ENCODE results near the gene TECPR1.
"Not testable (repeated sequence)": the region's sequence is repeated elsewhere in the genome, so short reads cannot be mapped to it uniquely, and the experiment has no call there.

Gene TECPR1

DNA sequence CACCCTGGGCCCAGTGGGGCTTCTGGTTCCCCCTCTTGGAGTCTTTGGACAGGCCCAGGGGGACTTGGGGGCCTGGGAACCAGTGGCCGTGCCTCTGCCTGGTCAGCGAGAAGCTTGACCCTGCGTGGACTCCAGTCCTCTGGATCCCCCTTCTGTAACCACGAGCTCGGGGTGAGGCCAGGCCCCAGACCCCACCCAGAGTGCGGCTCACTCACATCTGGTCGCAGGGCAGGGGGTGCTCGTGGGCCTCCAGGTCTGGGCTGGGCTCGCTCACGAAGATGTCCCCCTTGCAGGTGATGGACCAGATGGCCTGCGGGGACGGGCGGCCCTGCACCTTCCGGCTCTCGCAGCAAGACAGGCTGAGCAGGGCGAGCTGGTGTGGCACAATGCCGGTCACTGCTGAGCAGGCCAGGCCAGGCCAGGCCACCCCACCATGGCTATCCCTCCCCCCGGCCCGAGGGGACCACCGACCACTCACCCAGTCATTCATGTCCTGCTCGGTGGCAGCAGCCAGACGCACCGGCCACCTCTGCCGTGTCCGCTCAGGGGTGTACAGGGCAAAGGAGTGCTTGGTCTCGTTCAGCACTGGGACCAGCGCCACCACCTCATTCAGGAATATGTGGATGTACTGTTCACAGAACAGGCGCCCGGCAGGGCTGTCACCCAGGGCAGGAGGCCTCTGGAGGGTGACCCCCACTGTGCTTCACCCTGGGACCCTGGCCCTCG, 21.1 kb downstream of the TECPR1 start:
- FAIRE-seq (no peak), DNase-seq (ENCODE audit: insufficient read length, low spot score) (no peak)

DNA sequence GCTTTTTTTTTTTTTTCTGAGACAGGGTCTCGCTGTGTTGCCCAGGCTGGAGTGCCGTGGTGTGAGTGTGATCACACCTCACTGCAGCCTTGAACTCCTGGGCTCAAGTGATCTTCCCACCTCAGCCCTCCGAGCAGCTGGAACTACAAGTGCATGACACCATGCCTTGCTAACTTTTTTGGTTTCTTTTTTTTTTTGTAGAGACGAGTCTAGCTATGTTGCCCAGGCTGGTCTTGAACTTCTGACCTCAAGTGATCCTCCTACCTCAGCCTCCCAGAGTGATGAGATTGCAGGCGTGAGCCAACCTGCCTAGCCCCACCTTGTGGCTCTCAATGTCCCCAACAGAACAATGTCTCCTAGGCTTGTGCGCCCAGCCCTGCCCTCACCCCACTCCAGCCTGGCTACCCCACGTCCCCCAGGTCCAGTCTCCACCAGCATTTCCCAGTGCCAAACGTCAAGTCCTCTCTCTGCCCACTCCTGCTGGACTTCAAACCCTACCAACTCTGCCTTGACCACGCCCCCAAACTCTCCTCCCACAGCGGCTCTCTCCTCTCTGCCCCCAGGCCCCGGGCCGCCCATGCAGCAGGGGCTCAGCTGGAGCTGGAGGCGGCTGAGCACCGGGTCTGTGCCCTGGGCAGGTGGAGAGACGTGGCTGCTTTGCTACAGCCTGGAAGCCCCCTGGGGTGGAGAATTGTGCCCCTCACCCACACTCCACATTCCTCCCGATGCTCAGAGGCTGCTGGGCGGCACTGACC, 21.9 kb downstream of the TECPR1 start:
- DNase-seq (ENCODE audit: insufficient read length, low spot score), result no peak
- no peak for FAIRE-seq

DNA sequence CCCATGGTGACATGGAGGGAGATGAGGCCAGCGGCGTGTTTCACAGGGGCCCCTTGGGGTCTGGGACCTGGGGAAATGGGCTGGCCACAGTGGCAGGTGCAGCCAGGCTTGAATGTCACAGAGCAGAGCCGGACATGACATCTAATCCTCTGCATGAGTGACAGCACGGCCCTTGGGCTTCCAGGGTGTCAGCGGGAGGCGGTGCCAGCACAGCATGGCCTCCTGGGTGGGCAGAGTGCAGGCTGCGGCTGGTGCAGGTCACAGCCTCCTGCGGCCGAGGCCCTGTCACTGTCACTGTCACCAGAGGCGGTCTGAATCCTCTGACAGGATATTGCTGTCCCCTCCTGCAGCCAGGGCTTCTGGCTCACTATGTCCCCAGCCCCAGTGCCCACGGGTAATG, 22.6 kb downstream of the TECPR1 start:
- DNase-seq (ENCODE audit: insufficient read length, low spot score) (no peak), FAIRE-seq (no peak)

GRCh38 chr7:98228801-98229200, 23.2 kb downstream of the TECPR1 start:
- no peak for FAIRE-seq
- DNase-seq (ENCODE audit: insufficient read length, low spot score), result no peak

DNA sequence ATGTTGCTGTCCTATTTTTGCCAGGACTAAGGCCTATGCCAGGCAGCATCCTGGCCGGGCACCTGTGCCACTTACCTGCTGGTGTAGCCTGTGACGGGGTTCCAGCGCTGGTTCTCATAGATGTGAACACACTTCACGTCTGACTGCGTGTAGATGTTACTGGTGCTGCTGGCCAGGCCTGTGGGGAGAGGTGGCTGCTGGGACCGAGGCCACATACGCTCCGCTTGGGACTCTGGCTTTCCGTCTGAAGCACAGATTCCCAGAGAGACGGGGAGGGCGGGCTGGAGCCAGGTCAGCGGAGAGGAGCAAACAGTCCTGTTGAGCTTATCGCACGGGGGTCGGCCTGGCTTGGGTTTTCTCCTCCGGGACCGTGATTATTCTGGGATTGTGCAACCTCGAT, 24.1 kb downstream of the TECPR1 start:
- no peak for DNase-seq (ENCODE audit: insufficient read length, low spot score)
- no peak for FAIRE-seq

DNA sequence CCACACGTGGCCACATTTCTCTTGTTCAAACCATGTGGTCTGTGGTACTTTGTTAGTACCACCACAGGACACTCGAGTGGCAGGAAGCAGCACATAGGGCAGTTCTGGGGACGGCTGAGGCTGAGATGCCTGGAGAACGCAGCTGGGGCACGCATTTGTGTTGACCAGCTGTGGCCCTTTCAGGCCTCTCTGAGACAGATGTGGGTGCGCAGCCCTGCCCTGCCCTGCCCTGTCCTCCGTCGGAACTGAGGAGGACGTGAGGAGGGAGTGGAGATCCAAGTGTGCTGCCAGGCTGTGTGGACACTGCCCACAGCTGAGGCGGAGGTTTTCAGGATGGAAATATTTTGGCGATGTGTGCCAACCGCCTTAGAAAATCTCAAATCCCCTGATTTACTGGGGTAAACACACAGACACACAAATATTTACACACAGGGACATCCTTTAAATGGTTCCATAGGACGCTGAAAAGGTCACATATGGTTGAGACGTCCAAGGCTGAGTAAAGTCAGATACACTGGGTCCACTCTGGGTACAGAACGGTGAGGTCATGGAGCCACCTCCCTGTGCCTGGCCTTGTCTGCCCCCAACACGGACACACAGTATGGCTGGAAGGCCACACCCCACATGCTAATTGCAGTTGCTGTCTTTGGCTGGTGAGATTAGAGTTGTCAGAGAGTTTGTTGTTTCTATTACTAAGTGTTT, 26.0 kb downstream of the TECPR1 start:
- DNase-seq (ENCODE audit: insufficient read length, low spot score), result no peak

DNA sequence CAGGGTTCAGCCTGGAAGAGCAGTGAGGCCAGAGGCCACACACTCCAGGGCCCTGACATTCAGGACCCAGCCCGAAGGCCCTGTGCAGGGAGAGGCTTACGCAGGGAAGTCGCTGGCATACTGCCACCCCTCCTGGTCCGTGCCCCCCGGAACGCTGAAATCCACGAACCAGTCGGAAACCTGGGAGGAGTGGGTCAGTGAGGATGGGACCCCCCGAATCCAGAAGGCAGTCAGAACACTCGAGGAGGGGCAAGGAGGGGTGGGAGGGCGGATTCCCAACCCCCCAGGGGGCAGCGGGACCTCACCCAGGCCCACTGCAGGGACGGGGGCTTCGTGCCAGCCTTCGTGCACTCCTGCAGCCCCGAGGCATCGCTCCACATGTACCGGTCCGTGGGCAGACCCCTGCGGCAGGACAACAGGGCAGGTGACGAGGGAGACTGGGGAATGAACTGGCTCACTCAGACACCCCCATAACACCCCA, 27.3 kb downstream of the TECPR1 start:
- FAIRE-seq, result no peak
- no peak for DNase-seq (ENCODE audit: insufficient read length, low spot score)

More for the DNA sequence above, 26.0 kb downstream of the TECPR1 start:
- no peak for FAIRE-seq

DNA sequence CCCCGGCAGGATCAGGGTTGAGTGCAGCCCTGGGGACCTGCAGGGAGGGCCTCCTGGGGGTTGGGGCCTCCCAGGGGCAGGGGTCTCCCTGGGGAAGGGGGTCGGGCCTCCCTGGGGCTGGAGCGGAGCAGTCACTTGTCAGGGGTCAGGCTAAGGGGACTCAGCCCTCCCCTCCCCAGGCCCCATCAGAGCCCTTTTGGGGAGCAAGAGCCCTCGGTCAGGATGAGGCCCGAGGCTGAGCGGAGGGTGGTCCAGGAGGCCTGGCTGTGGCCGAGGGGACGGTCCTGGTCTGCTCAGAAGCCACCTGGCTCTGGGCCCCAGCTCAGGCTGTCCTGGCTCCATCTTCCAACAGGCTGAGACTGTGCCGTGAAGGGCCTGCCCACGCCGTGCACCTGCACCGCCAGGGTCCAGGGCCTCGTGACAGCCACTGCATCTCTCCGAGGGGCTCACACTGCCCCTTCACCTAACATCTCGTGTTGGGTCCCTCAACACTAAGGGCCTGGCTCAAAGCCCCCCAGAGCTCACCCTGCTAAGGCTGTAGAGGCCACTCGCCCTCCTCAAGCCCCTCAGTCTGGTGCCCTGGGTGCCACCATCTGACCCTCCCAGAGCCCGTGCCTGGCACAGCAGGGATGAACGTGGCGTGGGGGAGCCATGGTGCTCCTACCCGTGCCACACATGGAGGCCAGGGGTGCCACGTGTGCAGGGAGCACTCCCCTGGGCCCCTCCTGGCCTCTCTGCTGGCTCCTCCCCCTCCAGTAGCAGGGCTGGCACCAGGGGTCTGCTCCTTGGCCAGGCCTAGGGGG, 27.9 kb downstream of the TECPR1 start:
- DNase-seq (ENCODE audit: insufficient read length, low spot score) (no peak), FAIRE-seq (no peak)

GRCh38 chr7:98223351-98223897, 28.6 kb downstream of the TECPR1 start:
- FAIRE-seq, result no peak
- DNase-seq (ENCODE audit: insufficient read length, low spot score), result no peak

DNA sequence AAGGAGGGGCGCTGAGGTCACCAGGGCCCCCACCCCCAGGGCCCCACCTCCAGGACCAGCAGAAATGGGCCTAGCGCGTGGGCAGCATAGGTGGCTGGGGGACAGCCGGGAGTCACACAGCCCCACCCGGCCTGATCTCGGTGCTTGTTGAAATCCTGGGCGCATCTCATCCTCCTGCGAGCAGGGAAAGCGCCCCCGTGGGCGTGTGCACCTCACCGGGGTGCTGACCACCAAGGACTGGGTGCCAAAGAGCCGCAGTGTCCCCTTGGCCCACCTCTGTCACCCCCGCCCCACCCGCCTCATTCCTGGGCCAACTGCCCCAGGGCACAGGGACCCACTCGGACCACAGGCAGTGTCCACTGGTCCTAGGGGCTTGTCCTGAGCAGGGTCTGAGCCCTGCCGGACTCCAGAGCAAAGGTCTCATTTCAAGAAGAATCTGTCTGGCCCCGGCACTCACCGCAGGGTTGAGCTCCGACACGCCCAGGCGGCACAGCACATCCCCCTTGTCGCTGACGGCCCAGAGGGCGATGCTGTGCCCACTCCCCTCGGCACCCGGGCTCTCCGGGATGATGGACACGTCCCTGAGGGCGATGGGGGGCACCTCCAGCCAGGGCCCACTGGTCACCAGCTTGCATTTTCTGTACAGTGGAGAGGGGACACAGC, 29.4 kb downstream of the TECPR1 start:
- FAIRE-seq (no peak), DNase-seq (ENCODE audit: insufficient read length, low spot score) (no peak)

DNA sequence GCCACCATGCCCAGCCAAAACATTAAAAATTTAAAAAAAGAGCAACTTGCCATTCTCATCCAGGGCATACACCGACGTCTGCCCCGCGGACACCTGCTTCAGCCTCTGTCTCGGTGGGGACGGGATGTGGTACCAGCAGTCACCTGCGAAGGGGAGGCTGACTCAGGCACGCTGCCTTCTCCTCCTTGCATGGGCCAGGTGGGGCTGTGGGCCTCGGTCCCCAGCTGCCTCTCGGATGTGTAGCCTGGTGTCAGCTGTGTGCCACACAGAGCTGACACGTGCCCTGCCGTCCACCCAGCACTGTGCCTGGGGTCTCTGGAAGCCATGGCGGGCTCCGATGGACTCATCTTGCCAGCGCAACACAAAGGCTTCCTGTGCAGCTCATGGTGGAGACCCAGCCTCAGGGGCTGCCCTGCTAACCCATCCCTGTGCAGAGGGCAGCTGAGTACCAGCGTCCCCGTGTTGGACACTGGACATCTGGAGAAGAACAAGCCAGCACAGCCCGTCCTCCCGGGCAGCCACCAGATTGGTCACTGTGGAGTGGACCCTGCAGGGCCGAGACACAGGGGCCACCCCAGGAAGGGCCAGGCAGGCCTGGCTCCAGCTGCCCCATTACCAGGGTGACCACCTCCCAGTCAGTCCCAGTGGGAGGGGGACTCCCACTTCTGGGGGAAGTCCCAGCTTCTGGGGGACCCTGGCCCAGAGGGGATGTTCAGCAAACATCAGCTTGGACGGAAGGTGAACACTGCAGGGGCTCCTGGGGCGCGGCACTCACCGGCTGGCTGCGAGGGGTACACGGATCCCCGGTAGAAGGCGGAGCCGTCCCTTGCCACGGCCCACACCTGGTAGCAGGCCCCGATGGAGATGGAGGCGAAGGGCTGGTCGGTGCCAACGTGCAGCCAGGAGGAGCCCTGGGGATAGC, 30.2 kb downstream of the TECPR1 start:
- no peak for DNase-seq (ENCODE audit: insufficient read length, low spot score)
- no peak for FAIRE-seq

DNA sequence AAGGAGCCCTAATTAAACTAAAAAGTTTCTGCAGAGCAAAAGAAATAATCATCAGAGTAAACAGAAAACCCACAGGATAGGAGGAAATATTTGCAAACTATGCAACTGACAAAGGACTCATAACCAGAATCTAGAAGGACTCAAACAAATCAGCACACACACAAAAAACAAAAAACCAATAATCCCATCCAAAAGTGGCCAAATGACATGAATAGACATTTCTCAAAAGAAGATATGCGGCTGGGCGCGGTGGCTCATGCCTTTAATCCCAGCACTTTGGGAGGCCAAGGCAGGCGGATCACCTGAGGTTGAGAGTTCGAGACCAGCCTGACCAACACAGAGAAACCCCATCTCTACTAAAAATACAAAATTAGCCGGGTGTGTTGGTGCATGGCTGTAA, 32.6 kb downstream of the TECPR1 start:
- not testable (repeated sequence) for FAIRE-seq; DNase-seq (ENCODE audit: insufficient read length, low spot score)

- FAIRE-seq, result no peak
Observed at GRCh38 chr7:98217623-98218582, 34.1 kb downstream of the TECPR1 start.

DNA sequence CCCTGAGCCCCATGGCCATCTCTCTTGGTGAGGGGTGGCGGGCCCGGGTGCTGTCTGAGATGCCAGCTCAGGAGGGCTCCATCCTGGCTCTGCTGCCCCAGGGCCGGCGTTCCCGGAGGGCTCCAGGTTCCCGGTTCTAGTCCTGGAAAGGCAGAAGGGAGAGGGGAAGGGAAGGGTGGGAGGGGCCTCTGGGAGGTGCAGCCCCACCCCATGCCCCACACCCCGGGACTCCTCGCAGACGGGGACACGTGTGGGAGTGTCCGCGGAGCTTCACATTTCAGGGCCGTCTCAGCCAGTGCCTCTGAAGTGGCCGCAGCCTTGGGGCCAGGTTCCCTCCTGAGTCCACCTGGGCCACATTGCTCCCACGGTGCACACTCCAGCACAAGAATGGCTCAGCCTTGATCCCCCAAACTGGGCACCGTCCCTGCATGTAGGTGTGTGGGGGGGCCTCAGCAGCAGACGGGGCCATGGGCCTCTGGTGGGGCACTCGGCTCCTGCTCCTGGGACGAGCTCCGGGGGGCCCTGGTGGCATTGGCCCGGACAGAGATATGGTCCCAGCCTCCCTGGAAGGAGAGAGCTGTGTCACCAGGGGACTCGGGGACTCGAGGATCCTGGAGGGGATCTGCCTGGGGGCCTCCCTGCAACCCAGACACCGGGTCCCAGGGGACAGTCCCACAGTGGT, 35.0 kb downstream of the TECPR1 start:
- no peak for FAIRE-seq
- no peak for DNase-seq (ENCODE audit: insufficient read length, low spot score)

More at GRCh38 chr7:98217623-98218582, 34.1 kb downstream of the TECPR1 start:
- DNase-seq (ENCODE audit: insufficient read length, low spot score), result no peak

DNA sequence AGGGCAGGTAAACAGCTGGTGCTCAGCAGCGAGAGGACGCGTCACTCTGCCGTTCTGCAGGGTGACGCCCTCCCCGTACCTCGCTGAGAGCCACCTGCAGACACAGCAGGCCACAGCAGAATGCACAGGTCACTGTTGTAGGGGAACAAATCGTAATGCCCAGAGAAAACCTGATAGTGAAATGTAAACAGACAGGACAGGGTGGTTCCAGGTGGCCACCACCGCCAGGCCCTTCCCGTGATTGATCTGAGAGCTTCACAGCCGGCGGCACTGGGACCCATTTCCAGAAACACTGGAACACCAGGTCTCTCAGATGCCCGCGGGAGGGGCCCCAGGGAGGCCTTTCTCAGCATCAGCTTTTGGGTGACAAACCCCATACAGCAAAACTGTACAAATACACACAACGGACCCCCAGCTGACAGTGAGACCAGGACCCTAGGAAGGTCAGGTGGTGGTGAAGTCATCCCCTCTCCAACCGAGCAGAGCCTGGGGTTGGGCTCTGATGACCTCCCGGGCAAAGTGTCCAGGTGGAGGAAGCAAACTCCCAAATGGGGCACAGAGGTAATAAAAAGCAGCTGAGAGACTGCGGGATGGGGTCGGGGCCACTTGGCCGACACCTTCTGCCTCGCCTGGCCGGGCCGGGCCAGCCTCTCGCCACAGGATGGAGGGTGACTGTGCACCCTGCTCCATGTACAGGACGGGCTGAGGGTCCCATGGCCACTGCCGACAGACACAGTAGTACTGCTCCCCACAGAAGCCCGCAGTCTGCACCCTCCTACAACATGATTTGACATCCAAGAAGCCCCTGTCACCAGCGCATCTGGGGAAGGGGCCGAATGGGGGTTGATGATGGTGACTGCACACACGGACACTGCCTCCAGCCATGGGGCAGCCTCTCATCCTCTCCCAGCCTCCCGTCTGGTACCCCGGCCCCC, 36.2 kb downstream of the TECPR1 start:
- FAIRE-seq (no peak), DNase-seq (ENCODE audit: insufficient read length, low spot score) (no peak)

DNA sequence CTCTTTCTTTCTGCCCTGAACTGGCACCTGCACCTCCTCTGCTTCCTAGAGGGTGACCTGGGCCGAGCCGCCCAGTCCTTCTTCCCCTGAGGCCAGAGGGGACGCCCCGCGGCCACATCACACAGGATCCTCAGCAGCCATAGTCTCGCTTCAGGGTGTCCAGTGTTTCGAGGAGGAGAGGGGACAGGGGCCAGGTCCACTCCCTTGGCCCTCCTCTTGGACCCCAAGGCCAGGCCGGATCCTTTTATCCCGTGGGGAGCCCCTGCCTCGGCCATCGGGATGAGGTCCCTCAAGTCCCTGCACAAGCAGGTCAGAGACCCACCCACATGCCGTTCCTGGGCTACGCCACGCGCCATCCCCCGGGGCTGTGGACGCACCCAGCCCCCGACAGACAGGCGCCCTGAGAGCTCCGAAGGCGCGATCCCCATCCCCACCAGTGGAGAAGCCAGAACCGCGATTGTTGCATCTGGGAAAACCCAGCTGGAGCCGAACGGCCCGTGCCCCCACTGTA, 37.2 kb downstream of the TECPR1 start:
- FAIRE-seq (no peak), DNase-seq (ENCODE audit: insufficient read length, low spot score) (no peak)
